Liver (tissue), 9 donors: ENCODE results near the gene WASF2. TPM values are rescaled to one million over a fixed set of nuclear protein-coding genes. Genes with fewer than 3 reads are reported as not detected.

Source experiments
- DNase-seq: peaks from one replicate; pipeline ENCODE4 v3.0.0-alpha.2; 2017; ENCODE audit warnings: low spot score
- H3K27ac ChIP-seq, 2 donors: one replicate each; pipeline ENCODE4 v1.7.0; 2013; ENCODE audit warnings: inconsistent platforms in 2 of 2, low read length in 2 of 2, control low read depth in 1 of 2, low read depth in 1 of 2, mild to moderate bottlenecking in 1 of 2
- H3K27me3 ChIP-seq, 4 donors: one replicate each; pipeline versions ENCODE4 v1.6.1 to v1.7.0; 2013; ENCODE audit warnings: low read length in 3 of 4, inconsistent platforms in 1 of 4, mild to moderate bottlenecking in 1 of 4, moderate library complexity in 1 of 4; ENCODE audit not compliant: control insufficient read depth in 4 of 4, insufficient read depth in 4 of 4
- H3K36me3 ChIP-seq, 4 donors: one replicate each; pipeline versions ENCODE4 v1.6.1 to v1.7.0; 2013; ENCODE audit warnings: low read length in 3 of 4, mild to moderate bottlenecking in 3 of 4, low read depth in 1 of 4, moderate library complexity in 1 of 4; ENCODE audit not compliant: control insufficient read depth in 4 of 4, insufficient read depth in 3 of 4
- H3K4me1 ChIP-seq, 4 donors: one replicate each; pipeline versions ENCODE4 v1.6.1 to v1.7.0; 2013; ENCODE audit warnings: low read length in 3 of 4, mild to moderate bottlenecking in 3 of 4, moderate library complexity in 1 of 4; ENCODE audit not compliant: control insufficient read depth in 4 of 4, insufficient read depth in 4 of 4
- H3K4me3 ChIP-seq, 3 donors: one replicate each; pipeline versions ENCODE4 v1.6.1 to v1.7.0; 2013; ENCODE audit warnings: low read length in 3 of 3, control low read depth in 1 of 3, low read depth in 1 of 3, mild to moderate bottlenecking in 1 of 3
- H3K9ac ChIP-seq, 2 donors: one replicate each; pipeline ENCODE4 v1.7.0; 2013; ENCODE audit warnings: low read length in 2 of 2, mild to moderate bottlenecking in 2 of 2, moderate library complexity in 2 of 2, control low read depth in 1 of 2, low read depth in 1 of 2
- H3K9me3 ChIP-seq, 4 donors: one replicate each; pipeline versions ENCODE4 v1.6.1 to v1.7.0; 2013; ENCODE audit warnings: low read length in 3 of 4; ENCODE audit not compliant: control insufficient read depth in 4 of 4
- ATF3 ChIP-seq: IDR thresholded peaks from 2 replicates; pipeline ENCODE4 v1.6.1; 2016; ENCODE audit warnings: antibody characterized with exemption
- EGR1 ChIP-seq, 2 donors: IDR thresholded peaks; 2 replicates each; pipeline ENCODE4 v1.6.1; 2016 to 2018; ENCODE audit warnings: antibody characterized with exemption in 2 of 2, low read depth in 2 of 2
- FOXA1 ChIP-seq: IDR thresholded peaks from 2 replicates; pipeline ENCODE4 v1.6.1; 2016; ENCODE audit warnings: antibody characterized with exemption
- FOXA2 ChIP-seq: IDR thresholded peaks from 2 replicates; pipeline ENCODE4 v1.6.1; 2016; ENCODE audit warnings: antibody characterized with exemption
- GABPA ChIP-seq, 2 donors: IDR thresholded peaks in 1 of 2; conservative IDR thresholded peaks in 1 of 2; 2 replicates each; pipeline ENCODE4 v1.6.1; 2016; ENCODE audit warnings: antibody characterized with exemption in 2 of 2, mild to moderate bottlenecking in 1 of 2, moderate library complexity in 1 of 2
- HNF4A ChIP-seq, 2 donors: conservative IDR thresholded peaks; 2 replicates each; pipeline ENCODE4 v1.6.1; 2016; ENCODE audit warnings: antibody characterized with exemption in 2 of 2, mild to moderate bottlenecking in 2 of 2
- HNF4G ChIP-seq: IDR thresholded peaks from 2 replicates; pipeline ENCODE4 v1.6.1; 2016; ENCODE audit warnings: antibody characterized with exemption
- JUND ChIP-seq, 2 donors: IDR thresholded peaks; 2 replicates each; pipeline ENCODE4 v1.6.1; 2016; ENCODE audit warnings: antibody characterized with exemption in 2 of 2
- MAX ChIP-seq: IDR thresholded peaks from 2 replicates; pipeline ENCODE4 v1.6.1; 2016; ENCODE audit warnings: antibody characterized with exemption
- NR2F2 ChIP-seq: IDR thresholded peaks from 2 replicates; pipeline ENCODE4 v1.6.1; 2016; ENCODE audit warnings: antibody characterized with exemption
- RAD21 ChIP-seq, 2 donors: IDR thresholded peaks; 2 replicates each; pipeline ENCODE4 v1.6.1; 2016; ENCODE audit warnings: antibody characterized with exemption in 2 of 2, mild to moderate bottlenecking in 2 of 2
- REST ChIP-seq: IDR thresholded peaks from 2 replicates; pipeline ENCODE4 v1.6.1; 2016; ENCODE audit warnings: antibody characterized with exemption, mild to moderate bottlenecking
- RXRA ChIP-seq, 2 donors: IDR thresholded peaks; 2 replicates each; pipeline ENCODE4 v1.6.1; 2017 to 2018; ENCODE audit warnings: antibody characterized with exemption in 2 of 2, mild to moderate bottlenecking in 1 of 2
- SP1 ChIP-seq: IDR thresholded peaks from 2 replicates; pipeline ENCODE4 v1.6.1; 2018; ENCODE audit warnings: antibody characterized with exemption, mild to moderate bottlenecking
- TAF1 ChIP-seq: conservative IDR thresholded peaks from 2 replicates; pipeline ENCODE4 v1.6.1; 2016; ENCODE audit warnings: antibody characterized with exemption, mild to moderate bottlenecking
- YY1 ChIP-seq: IDR thresholded peaks from 2 replicates; pipeline ENCODE4 v1.6.1; 2016; ENCODE audit warnings: antibody characterized with exemption, mild to moderate bottlenecking
- ZBTB33 ChIP-seq: IDR thresholded peaks from 2 replicates; pipeline ENCODE4 v1.6.1; 2016; ENCODE audit warnings: antibody characterized with exemption
- WGBS: extraction: QIAGEN DNeasy Blood & Tissue Kit; methylation state at CpG from one replicate; pipeline ENCODE4 v1.1.7; 2013; 5-methylcytosine and 5-hydroxymethylcytosine counted together
- polyA plus RNA-seq, 2 donors: library from polyadenylated mRNA; stranded (reverse) in 1 of 2; unstranded in 1 of 2; fragments of 200-250 nt in 1 of 2; fragments of >200 nt in 1 of 2; fragmentation: Nextera tagmentation in 1 of 2; extraction: Ambion mirVana in 1 of 2; gene quantifications; one replicate each; pipeline versions ENCODE4 v1.2.1 to v1.2.3, GENCODE V29; 2013 to 2015
- total RNA-seq, 2 donors: library from RNA; depleted of rRNA; stranded (reverse); fragments of >200 nt; gene quantifications; one replicate each; pipeline ENCODE4 v1.2.3, GENCODE V29; 2014
- donor health status: healthy.
- donor health status: healthy.
- donor health status: healthy.
- donor health status: healthy.
- donor health status: healthy.

The WASF2 gene
- total and polyA plus RNA-seq, 4 donors: 11.6 to 37.7 (median 18.7) TPM

- peak overlapping the region in 1 of 2 donors; percentile 25 for H3K27ac ChIP-seq
- over 99% methylated on average over 2 of the region's 2 CpGs for WGBS
- H3K4me1 ChIP-seq: peaks cover 0 to 11% (median 7%) of the 10 kb centered on the region in 4 donors
- H3K27me3 ChIP-seq: no peaks in the 10 kb centered on the region
- H3K36me3 ChIP-seq: peaks cover 0 to 19% (median 9%) of the 10 kb centered on the region in 4 donors
- H3K9me3 ChIP-seq: no peaks in the 10 kb centered on the region
- H3K9ac ChIP-seq: no peak overlapping the region
- no peak overlapping the region for H3K4me3 ChIP-seq
- TF ChIP-seq TAF1: no peak
- TF ChIP-seq MAX: no peak
- TF ChIP-seq HNF4G: no peak
- TF ChIP-seq JUND (IDR thresholded peaks at IDR 0.05): no peak
- TF ChIP-seq ATF3: no peak
- TF ChIP-seq YY1: no peak
- TF ChIP-seq FOXA2: no peak
- TF ChIP-seq ZBTB33: no peak
- TF ChIP-seq EGR1 (IDR thresholded peaks at IDR 0.05; ENCODE audit: low read depth in 2 of 2): no peak
- no peak for DNase-seq
Observed at GRCh38 chr1:27431601-27431940, 58.4 kb downstream of the WASF2 start.

- TF ChIP-seq JUND (IDR thresholded peaks at IDR 0.05) (no peak), YY1 (no peak), SP1 (peak; percentile 29), GABPA (IDR thresholded peaks at IDR 0.05 in 1 of 2, conservative IDR thresholded peaks at IDR 0.05 in 1 of 2) (peak in 1 of 2 donors; percentile 36), NR2F2 (peak; percentile 80), RAD21 (IDR thresholded peaks at IDR 0.05) (no peak)
- Histone ChIP-seq H3K36me3 (peaks cover 0 to 19% (median 9%) of the 10 kb centered on the region in 4 donors), H3K9ac (peak overlapping the region in 1 of 2 donors; percentile 68), H3K9me3 (no peaks in the 10 kb centered on the region), H3K4me1 (peaks cover 0 to 11% (median 7%) of the 10 kb centered on the region in 4 donors), H3K4me3 (no peak overlapping the region), H3K27me3 (no peaks in the 10 kb centered on the region), H3K27ac (peak overlapping the region; percentile 25 to 33)
- DNase-seq: no peak
- WGBS: 69% methylated on average over 1 of the region's 1 CpG
Observed at GRCh38 chr1:27430903-27431600, 58.9 kb downstream of the WASF2 start.

GRCh38 chr1:27429029-27429425 is 60.9 kb downstream of the WASF2 start:
- DNase-seq: no peak
- no peaks in the 10 kb centered on the region for H3K27me3 ChIP-seq
- H3K27ac ChIP-seq: peak overlapping the region in 1 of 2 donors; percentile 42
- H3K4me3 ChIP-seq: no peak overlapping the region
- 32% methylated on average over 2 of the region's 2 CpGs for WGBS
- H3K9ac ChIP-seq: no peak overlapping the region
- peaks cover 0 to 19% (median 9%) of the 10 kb centered on the region in 4 donors for H3K36me3 ChIP-seq
- no peaks in the 10 kb centered on the region for H3K9me3 ChIP-seq
- H3K4me1 ChIP-seq: peaks cover 0 to 11% (median 7%) of the 10 kb centered on the region in 4 donors
- TF ChIP-seq FOXA1 (no peak), NR2F2 (no peak), ZBTB33 (no peak), HNF4A (conservative IDR thresholded peaks at IDR 0.05) (no peak), RXRA (IDR thresholded peaks at IDR 0.05) (no peak), JUND (IDR thresholded peaks at IDR 0.05) (no peak), EGR1 (IDR thresholded peaks at IDR 0.05; ENCODE audit: low read depth in 2 of 2) (no peak), REST (no peak), GABPA (IDR thresholded peaks at IDR 0.05 in 1 of 2, conservative IDR thresholded peaks at IDR 0.05 in 1 of 2) (no peak), SP1 (no peak)
